SK-N-SH treated with all-trans-retinoic acid at 6 μM for 48 hours (cell line): Measurements from ENCODE around the gene APPL1.

ENCODE experiments used
- ATAC-seq: fragments of 200-7000 bp; cut with Tn5 transposase; 3 replicates; pipeline ENCODE4 v1.9.1; 2020; ENCODE audit warnings: mild to moderate bottlenecking, moderate library complexity
- ARNTL ChIP-seq: fragments of 450-650 bp; formaldehyde crosslinking; IDR thresholded peaks from 2 replicates; pipeline ENCODE4 v1.5.0; 2020; ENCODE audit warnings: low read depth, mild to moderate bottlenecking, moderate library complexity, borderline replicate concordance
- BACH2 ChIP-seq: fragments of 250-450 bp; sonication (Bioruptor Pico); IDR thresholded peaks from 2 replicates; pipeline ENCODE4 v1.9.0; 2021; ENCODE audit warnings: mild to moderate bottlenecking, borderline replicate concordance
- CREB5 ChIP-seq: fragments of 250-450 bp; sonication (Bioruptor Pico); IDR thresholded peaks from 2 replicates; pipeline ENCODE4 v1.5.1; 2020; ENCODE audit warnings: low read depth, mild to moderate bottlenecking, moderate library complexity
- CSDC2 ChIP-seq: fragments of 250-450 bp; sonication (Bioruptor Pico); IDR thresholded peaks from 2 replicates; pipeline ENCODE4 v1.5.0; 2020; ENCODE audit warnings: mild to moderate bottlenecking, moderate library complexity
- CSRNP3 ChIP-seq: fragments of 250-450 bp; sonication (Bioruptor Pico); IDR thresholded peaks from 2 replicates; pipeline ENCODE4 v1.5.1; 2021; ENCODE audit warnings: mild to moderate bottlenecking, moderate library complexity
- ESRRG ChIP-seq: fragments of 250-450 bp; sonication (Bioruptor Pico); IDR thresholded peaks from 2 replicates; pipeline ENCODE4 v1.6.1; 2021; ENCODE audit warnings: mild to moderate bottlenecking
- GLIS3 ChIP-seq: fragments of 250-450 bp; sonication (Bioruptor Pico); IDR thresholded peaks from 2 replicates; pipeline ENCODE4 v1.5.0; 2020; ENCODE audit warnings: mild to moderate bottlenecking, moderate library complexity
- ISL1 ChIP-seq: fragments of 250-450 bp; sonication (Bioruptor Pico); IDR thresholded peaks from 2 replicates; pipeline ENCODE4 v2.1.2; 2022; ENCODE audit warnings: mild to moderate bottlenecking, moderate library complexity
- OSR1 ChIP-seq: fragments of 250-450 bp; sonication (Bioruptor Pico); IDR thresholded peaks from 2 replicates; pipeline ENCODE4 v1.8.0; 2022; ENCODE audit warnings: moderate library complexity, mild to moderate bottlenecking, inconsistent platforms
- POU6F1 ChIP-seq: fragments of 250-450 bp; sonication (Bioruptor Pico); IDR thresholded peaks from 2 replicates; pipeline ENCODE4 v1.8.0; 2021; ENCODE audit warnings: low read depth, mild to moderate bottlenecking, moderate library complexity, borderline replicate concordance
- RARB ChIP-seq: fragments of 250-450 bp; sonication (Bioruptor Pico); IDR thresholded peaks from 2 replicates; pipeline ENCODE4 v1.8.0; 2021; ENCODE audit warnings: mild to moderate bottlenecking, moderate library complexity
- SNAI2 ChIP-seq: fragments of 250-450 bp; sonication (Bioruptor Pico); IDR thresholded peaks from 2 replicates; pipeline ENCODE4 v1.5.0; 2020; ENCODE audit warnings: mild to moderate bottlenecking, moderate library complexity
- TCF4 ChIP-seq: fragments of 250-450 bp; sonication (Bioruptor Pico); IDR thresholded peaks from 2 replicates; pipeline ENCODE4 v1.8.0; 2021; ENCODE audit warnings: mild to moderate bottlenecking, moderate library complexity, borderline replicate concordance
- TSHZ2 ChIP-seq: fragments of 250-450 bp; sonication (Bioruptor Pico); IDR thresholded peaks from 2 replicates; pipeline ENCODE4 v1.5.0; 2020; ENCODE audit warnings: mild to moderate bottlenecking, moderate library complexity
- ZC3H10 ChIP-seq: fragments of 250-450 bp; sonication (Bioruptor Pico); IDR thresholded peaks from 2 replicates; pipeline ENCODE4 v1.5.1; 2021; ENCODE audit warnings: mild to moderate bottlenecking, moderate library complexity
- ZFP3 ChIP-seq: fragments of 250-450 bp; sonication (Bioruptor Pico); IDR thresholded peaks from 2 replicates; pipeline ENCODE4 v1.5.0; 2020; ENCODE audit warnings: mild to moderate bottlenecking, moderate library complexity
- ZFP30 ChIP-seq: fragments of 450-650 bp; formaldehyde crosslinking; IDR thresholded peaks from 2 replicates; pipeline ENCODE4 v1.5.0; 2022; ENCODE audit warnings: mild to moderate bottlenecking, moderate library complexity
- ZNF70 ChIP-seq: fragments of 450-650 bp; formaldehyde crosslinking; IDR thresholded peaks from 2 replicates; pipeline ENCODE4 v1.5.0; 2020; ENCODE audit warnings: mild to moderate bottlenecking, moderate library complexity

Gene APPL1

GRCh38 chr3:57226176-57226575, 1.4 kb upstream of the APPL1 start:
- TF ChIP-seq ZNF70 (CRISPR knock-in tag) (no peak), TCF4 (CRISPR knock-in tag) (no peak), ARNTL (CRISPR knock-in tag) (no peak), ZFP30 (CRISPR knock-in tag) (no peak), ZC3H10 (no peak), GLIS3 (CRISPR knock-in tag) (no peak), CSRNP3 (no peak), TSHZ2 (no peak)
- ATAC-seq, result no peak

GRCh38 chr3:57227930-57228751, 612 bp downstream of the APPL1 start:
- TF ChIP-seq ISL1 (no peak), BACH2 (CRISPR knock-in tag) (no peak)
- peak; percentile 56 for ATAC-seq

GRCh38 chr3:57230006-57230405, 2.5 kb downstream of the APPL1 start:
- TF ChIP-seq RARB (CRISPR knock-in tag) (no peak), POU6F1 (CRISPR knock-in tag) (no peak), ESRRG (CRISPR knock-in tag) (no peak), CREB5 (CRISPR knock-in tag) (no peak), ZFP3 (CRISPR knock-in tag) (no peak), ARNTL (CRISPR knock-in tag) (no peak), OSR1 (CRISPR knock-in tag) (no peak), BACH2 (CRISPR knock-in tag) (no peak), TSHZ2 (no peak), SNAI2 (CRISPR knock-in tag) (no peak)
- ATAC-seq, result no peak

- no peak for TF ChIP-seq ARNTL (CRISPR knock-in tag)
- no peak for TF ChIP-seq RARB (CRISPR knock-in tag)
- TF ChIP-seq TSHZ2, result no peak
- no peak for TF ChIP-seq CSDC2 (CRISPR knock-in tag)
- TF ChIP-seq ZFP3 (CRISPR knock-in tag), result no peak
- TF ChIP-seq, all 23 proteins: peak for 0
- ATAC-seq, result no peak
Measured at GRCh38 chr3:57233799-57234198, 6.3 kb downstream of the APPL1 start.
